Stimulated activated CD8-positive, alpha-beta memory T cell treated with anti-CD3 and anti-CD28 coated beads, Interleukin-4, amount 100 ng/mL, for 48 hours (primary cell): ENCODE data around the gene KLK12.
A peak's percentile ranks its signal among the peaks of the same experiment; 100 is the strongest.

Experiments used
- DNase-seq: peaks from one replicate; pipeline ENCODE4 v3.0.0-alpha.2; 2020

The KLK12 gene

GRCh38 chr19:51044327-51044726, 9.5 kb upstream of the KLK12 start:
- DNase-seq = no peak

- DNase-seq = no peak
These were observed 8.7 kb upstream of the KLK12 start for GRCh38 chr19:51043497-51043896.

GRCh38 chr19:51040151-51040550, 5.3 kb upstream of the KLK12 start:
- DNase-seq = no peak

DNA sequence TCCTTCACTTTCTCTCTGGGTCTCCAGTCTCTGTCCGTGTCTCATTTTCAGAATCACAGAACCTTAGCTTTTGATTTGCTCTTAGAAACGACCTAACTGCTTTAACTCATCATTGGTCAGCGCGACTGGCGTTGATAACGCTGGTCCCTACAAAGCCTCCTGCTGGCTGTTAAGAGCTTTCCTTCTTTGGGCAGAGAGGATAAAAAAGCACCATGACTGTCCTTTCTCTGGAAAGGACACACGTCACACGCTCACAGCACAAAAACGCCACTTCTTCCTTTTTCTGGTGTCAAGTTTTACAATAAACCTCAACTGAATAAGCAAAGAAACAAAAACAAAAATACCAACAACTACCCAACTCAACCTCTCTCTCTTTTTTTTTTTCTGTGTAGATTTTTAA, 1.7 kb upstream of the KLK12 start:
- DNase-seq = no peak

DNA sequence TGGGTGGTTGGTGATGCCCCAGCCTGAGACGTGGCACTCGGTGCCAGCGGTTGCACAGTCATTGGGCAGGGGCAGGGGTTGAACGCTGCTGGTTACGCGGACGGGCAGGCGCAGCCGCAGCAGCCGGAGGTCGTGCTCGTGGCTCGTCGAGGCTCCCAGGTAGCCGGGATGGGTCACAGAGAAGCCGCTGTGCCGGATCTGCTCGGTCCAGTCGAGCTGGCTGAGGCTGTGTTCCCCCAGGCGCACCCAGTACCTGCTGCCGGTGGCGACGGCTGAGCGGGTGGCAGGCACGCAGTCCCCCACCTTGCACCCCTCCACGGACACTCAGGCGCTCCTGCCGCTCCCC, 2.9 kb downstream of the KLK12 start:
- no peak for DNase-seq

DNA sequence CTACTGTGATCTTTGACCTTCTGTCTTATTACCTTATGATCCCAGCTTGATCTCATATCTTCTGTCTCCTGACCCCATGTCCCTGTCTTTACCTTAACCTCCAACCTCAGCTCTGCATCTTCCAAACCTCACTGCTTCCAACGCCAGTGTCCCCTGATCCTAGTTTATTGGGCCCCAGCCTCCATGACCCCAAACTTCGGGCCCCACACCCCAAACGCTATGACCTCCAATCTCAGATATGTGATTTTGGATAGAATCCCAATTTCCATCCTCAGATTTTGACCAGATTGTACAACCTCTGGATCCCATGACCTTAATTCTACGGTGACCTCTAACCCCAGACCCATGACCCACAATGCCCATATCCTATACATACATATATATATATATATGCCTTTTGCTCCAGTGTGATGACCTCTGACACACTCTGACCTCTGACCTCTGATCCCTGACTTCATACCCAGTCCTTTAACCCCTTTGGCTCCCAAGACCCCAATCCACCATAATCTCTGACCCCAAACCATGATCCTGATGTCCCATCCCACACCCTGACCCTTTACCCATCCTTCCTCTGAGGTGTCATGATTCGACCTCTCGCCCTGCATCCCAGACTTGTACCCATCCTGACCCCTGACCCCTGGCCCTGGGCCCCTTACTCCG, 3.5 kb downstream of the KLK12 start:
- DNase-seq = no peak

- no peak for DNase-seq
These were observed 4.2 kb downstream of the KLK12 start for GRCh38 chr19:51030631-51031030.

GRCh38 chr19:51029718-51030117, 5.1 kb downstream of the KLK12 start:
- no peak for DNase-seq

- no peak for DNase-seq
These were observed 6.9 kb downstream of the KLK12 start for GRCh38 chr19:51027873-51028272.

GRCh38 chr19:51027126-51027806, 7.5 kb downstream of the KLK12 start:
- no peak for DNase-seq

DNA sequence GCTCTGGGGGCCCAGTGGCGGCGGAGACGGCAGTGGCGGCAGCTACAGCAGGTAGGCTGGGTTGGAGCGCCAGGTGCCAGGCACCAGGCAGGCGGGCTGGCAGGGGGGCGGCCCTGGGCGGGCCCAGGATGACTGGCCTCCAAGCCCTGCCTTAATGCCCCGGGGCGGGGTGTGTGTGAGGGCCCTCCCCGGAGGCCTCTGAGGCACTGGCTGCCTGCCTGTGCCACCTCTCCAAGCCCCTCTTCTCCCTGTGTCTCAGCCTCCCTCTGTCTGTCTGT, 8.3 kb downstream of the KLK12 start, which contains the start of gene KLK11:
Gene KLK11 (minus strand): TSS at position 63 of the 278 bp plus-strand sequence. CDS start 985 bp downstream, outside the sequence.
- DNase-seq = no peak

DNA sequence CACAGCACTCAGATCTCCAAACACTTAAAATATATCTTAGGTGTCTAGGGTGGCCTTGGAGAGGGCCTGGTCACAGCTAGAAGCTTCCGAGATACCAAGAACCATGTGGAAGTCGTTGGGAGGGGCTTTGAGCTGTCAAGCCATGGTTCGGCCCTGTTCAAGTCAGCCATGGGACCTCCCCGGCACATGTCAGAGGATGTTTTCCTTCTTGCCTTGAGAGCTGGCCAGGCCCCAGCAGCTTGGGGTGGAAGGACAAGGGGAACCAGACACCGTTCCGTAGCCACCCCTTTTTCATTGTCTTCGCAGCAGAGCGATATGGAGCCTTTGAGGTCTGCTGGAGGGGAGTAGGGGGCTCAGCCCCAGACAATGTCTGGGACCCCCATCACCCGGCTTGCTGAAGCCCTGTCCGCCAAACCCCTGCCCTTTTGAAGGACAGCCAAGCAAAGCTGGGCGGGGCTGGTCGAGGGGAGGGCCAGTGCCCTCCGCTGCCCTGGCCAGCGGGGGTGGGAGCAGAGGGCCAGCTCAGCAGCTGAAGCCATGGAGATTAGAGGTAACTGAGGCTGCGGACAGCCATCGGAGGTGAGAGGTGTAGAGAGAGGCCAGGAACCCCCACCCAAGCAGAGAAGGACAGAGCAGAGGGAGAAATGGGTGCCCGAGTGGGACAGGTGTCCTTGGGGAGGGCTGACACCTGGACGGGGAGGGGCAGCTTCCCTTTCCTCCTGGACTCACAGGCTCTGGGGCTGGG, 8.8 kb downstream of the KLK12 start:
- DNase-seq = no peak

DNA sequence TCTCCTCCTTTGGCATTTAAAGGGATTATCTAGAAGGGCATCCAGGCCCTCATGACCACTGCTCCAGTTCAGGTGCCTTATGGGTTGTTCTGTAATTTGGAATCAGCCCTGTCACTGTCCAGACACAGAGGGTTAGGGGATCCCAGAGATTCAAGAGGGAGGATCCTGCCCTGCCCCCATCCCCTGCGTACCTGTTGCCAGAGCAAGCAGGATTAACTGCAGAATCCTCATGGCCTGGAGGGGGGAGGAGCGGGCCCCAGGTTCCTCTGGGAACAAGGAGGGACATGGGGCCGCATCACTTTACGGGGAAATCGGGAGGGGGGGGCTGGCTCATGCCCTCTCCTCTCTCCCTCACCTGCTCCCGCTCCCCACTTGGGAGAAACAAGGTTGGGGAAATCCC, 9.4 kb downstream of the KLK12 start:
- DNase-seq = no peak

DNA sequence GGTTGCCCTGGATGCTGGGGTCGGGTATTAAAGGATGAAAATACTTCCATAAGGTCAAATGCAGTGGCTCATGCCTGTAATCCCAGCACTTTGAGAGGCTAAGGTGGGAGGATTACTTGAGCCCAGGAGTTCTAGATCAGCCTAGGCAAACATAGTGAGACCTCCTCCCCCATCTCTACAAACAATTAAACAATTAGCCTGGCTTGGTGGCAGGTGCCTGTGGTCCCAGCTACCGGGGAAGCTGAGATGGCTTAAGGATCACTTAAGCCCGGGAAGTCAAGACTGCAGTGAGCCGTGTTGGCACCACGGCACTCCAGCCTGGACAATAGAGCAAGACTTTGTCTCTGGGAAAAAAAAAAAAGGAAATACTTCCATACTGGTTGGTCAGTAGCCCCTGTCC, 9.9 kb downstream of the KLK12 start:
- DNase-seq = no peak

DNA sequence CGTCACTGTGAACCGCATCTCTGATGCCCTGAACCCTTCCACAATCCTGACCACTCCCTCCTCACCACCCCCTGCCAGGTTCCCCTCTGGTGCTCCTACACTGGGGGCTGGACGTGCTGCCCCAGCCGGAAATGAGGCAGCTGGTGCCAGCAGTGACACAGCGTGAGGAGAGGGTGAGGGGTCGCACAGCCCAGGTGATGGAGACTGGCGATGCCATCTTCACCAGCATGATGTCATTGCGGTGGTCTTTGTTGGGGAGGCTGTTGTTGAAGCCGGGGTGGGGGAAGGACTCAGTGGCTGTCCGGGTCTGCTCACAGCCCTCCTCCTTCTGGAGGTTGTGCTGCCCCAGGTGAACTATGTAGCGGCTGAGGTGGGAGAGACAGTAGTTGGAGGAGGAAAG, 10.9 kb downstream of the KLK12 start:
- no peak for DNase-seq

GRCh38 chr19:51022526-51022925, 12.3 kb downstream of the KLK12 start:
- DNase-seq = no peak

GRCh38 chr19:51020988-51021651, 13.7 kb downstream of the KLK12 start:
- no peak for DNase-seq

DNA sequence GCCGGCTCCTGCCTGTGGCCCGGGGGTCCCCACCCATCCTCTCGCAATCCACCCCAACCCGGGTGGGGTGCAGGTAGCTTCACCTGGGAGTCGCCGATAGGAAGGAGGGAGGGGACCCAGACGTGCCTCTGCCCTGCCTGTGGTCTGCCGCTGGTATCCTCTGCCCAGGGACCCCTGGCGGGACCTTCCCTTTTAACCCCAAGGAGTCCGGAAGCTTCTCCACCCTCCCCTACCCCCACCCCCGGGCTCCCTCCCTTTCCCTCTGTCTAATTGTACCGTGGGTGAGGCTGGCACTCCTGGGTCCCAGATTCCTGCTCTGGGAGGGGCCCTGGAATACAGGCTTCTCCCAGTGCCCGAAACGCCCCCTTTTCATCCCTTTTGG, 15.3 kb downstream of the KLK12 start, which contains the start of gene KLK10:
Gene KLK10 (minus strand): TSS at position 166 of the 382 bp plus-strand sequence. CDS start 579 bp downstream, outside the sequence.
- no peak for DNase-seq

DNA sequence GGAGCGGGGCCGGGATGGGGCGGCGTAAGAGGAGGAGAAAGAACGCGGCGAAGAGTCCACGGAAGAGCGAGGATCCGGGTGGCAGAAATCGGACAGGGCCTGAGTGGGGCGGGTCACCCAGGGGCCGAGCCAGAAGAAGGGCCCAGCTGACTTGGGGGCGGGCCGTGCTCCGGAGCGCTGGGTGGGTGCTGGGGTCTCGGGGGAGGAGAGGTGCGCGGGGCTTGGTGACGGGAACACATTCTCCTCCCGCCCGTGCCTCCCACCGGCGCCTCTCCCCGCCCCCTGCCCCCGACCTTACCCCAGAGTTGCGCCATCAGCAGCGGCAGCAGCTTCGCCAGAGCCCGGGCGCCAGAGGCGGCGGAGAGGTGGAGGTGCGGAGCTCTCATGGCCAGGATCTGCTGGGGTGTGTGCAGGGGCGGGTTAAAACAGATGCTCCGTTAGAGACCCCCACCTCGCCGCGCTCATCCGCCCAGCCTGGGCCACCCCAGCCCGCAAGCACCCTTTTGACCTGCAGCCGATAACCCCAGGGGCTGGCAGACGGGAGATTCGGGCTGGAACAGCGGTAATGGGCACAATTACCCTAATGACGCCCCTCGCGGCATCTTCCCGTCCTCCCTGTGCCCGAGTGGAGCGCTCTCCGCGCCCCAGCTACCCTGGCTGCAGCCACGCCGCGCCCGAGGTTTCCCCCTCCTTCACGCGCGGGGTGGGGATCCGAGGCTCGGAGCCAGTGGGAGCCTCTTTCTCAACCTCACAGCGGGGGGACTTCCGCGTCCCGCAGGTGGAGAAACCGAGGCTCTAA, 15.9 kb downstream of the KLK12 start:
- DNase-seq = no peak

- DNase-seq = peak; percentile 89
These were observed 17.8 kb downstream of the KLK12 start for GRCh38 chr19:51016798-51017683.

- DNase-seq = no peak
These were observed 19.0 kb downstream of the KLK12 start for GRCh38 chr19:51015691-51016267.
